ENCODE results near the gene SORCS3.

DNA sequence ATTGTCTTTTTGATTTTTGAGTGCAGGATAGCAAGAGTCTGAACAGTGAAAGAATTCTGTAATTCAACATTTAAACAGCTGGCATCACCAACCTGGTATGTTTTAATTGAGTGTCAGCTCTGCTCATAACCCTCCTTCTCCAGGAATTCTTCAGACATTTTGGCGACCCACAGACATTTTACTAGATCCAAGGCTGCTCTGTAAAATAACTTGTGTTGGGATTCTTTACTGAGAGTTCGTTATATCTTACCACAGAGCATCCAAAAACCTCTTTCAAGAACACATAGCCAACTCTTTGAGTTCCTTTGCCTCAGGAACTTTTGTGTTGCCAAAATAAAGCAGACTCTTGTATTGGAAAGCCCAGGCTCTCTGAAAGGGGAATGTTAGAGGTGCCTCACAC is 27.7 kb upstream of the SORCS3 start:
- TF ChIP-seq, protein P1, sequence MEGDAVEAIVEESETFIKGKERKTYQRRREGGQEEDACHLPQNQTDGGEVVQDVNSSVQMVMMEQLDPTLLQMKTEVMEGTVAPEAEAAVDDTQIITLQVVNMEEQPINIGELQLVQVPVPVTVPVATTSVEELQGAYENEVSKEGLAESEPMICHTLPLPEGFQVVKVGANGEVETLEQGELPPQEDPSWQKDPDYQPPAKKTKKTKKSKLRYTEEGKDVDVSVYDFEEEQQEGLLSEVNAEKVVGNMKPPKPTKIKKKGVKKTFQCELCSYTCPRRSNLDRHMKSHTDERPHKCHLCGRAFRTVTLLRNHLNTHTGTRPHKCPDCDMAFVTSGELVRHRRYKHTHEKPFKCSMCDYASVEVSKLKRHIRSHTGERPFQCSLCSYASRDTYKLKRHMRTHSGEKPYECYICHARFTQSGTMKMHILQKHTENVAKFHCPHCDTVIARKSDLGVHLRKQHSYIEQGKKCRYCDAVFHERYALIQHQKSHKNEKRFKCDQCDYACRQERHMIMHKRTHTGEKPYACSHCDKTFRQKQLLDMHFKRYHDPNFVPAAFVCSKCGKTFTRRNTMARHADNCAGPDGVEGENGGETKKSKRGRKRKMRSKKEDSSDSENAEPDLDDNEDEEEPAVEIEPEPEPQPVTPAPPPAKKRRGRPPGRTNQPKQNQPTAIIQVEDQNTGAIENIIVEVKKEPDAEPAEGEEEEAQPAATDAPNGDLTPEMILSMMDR (optimal IDR thresholded peaks at IDR 0.05 in 1 of 3, IDR thresholded peaks at IDR 0.05 in 1 of 3, conservative IDR thresholded peaks at IDR 0.05 in 1 of 3; ENCODE audit: extremely low read depth in 1 of 3, insufficient read depth in 2 of 3, low read length in 3 of 3): no peak
- TF ChIP-seq EZH2 (IDR thresholded peaks at IDR 0.05; ENCODE audit: low read length): no peak
